Esophagus muscularis mucosa (tissue), 4 donors: ENCODE measurements around the gene JMJD1C.

ENCODE experiments used
- EP300 ChIP-seq: sonication (generic); formaldehyde crosslinking; IDR thresholded peaks from one replicate; pipeline ENCODE4 v1.6.1; 2017; ENCODE audit warnings: antibody characterized with exemption
- POLR2A ChIP-seq: fragments of 450-650 bp; IDR thresholded peaks from one replicate; pipeline ENCODE4 v1.6.1; 2017; ENCODE audit warnings: antibody characterized with exemption, moderate library complexity, mild to moderate bottlenecking, low read depth
- TF ChIP-seq, protein P1 (sequence below), 3 experiments: fragments of 200-600 bp in 2 of 3; fragments of 450-650 bp in 1 of 3; sonication (generic) in 2 of 3; IDR thresholded peaks; one replicate each; pipeline ENCODE4 v1.5.1; 2017 to 2019; ENCODE audit warnings: antibody characterized with exemption in 3 of 3, mild to moderate bottlenecking in 2 of 3, moderate library complexity in 1 of 3

DNA sequence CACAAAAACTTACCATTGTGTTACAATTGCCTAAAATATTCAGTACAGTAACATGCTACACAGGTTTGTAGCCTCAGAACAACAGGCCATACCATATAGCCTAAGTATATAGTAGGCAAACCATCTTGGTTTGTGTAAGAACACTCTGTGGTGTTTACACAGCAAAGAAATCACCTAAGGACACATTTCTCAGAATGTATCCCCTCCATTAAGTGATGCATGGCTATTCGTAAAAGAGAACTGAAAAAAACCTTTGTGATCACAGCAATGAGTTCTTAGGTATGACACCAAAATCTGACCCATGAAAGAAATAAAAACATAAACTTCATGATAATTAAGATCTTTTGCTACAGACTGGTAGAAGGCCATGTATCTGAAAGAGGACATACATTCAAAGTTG lies 121.5 kb downstream of the JMJD1C start:
- no peak for TF ChIP-seq POLR2A
- TF ChIP-seq, protein P1, sequence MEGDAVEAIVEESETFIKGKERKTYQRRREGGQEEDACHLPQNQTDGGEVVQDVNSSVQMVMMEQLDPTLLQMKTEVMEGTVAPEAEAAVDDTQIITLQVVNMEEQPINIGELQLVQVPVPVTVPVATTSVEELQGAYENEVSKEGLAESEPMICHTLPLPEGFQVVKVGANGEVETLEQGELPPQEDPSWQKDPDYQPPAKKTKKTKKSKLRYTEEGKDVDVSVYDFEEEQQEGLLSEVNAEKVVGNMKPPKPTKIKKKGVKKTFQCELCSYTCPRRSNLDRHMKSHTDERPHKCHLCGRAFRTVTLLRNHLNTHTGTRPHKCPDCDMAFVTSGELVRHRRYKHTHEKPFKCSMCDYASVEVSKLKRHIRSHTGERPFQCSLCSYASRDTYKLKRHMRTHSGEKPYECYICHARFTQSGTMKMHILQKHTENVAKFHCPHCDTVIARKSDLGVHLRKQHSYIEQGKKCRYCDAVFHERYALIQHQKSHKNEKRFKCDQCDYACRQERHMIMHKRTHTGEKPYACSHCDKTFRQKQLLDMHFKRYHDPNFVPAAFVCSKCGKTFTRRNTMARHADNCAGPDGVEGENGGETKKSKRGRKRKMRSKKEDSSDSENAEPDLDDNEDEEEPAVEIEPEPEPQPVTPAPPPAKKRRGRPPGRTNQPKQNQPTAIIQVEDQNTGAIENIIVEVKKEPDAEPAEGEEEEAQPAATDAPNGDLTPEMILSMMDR (IDR thresholded peaks at IDR 0.05), result no peak
- no peak for TF ChIP-seq EP300
